GM21619 (cell line): Measurements from ENCODE around the gene OR1D5.
"Not testable (repeated sequence)": the region's sequence is repeated elsewhere in the genome, so short reads cannot be mapped to it uniquely, and the experiment has no call there.

ENCODE experiments used
- ATAC-seq: cut with Tn5 transposase; IDR thresholded peaks from one replicate; pipeline ENCODE4 v1.9.1; 2021; ENCODE audit not compliant: unreplicated experiment

Gene OR1D5

GRCh38 chr17:3032258-3033247 lies 30.9 kb downstream of the OR1D5 start:
- ATAC-seq: no peak

- not testable (repeated sequence) for ATAC-seq
These were observed 32.4 kb downstream of the OR1D5 start for GRCh38 chr17:3030852-3031470.

GRCh38 chr17:3030096-3030495 lies 33.3 kb downstream of the OR1D5 start:
- no peak for ATAC-seq

GRCh38 chr17:3029213-3029913 lies 34.0 kb downstream of the OR1D5 start:
- no peak for ATAC-seq

GRCh38 chr17:3027786-3028532 lies 35.4 kb downstream of the OR1D5 start:
- ATAC-seq: no peak

GRCh38 chr17:3026856-3027751 lies 36.3 kb downstream of the OR1D5 start:
- ATAC-seq: no peak

- no peak for ATAC-seq
These were observed 37.1 kb downstream of the OR1D5 start for GRCh38 chr17:3026125-3026855.

- ATAC-seq: no peak
These were observed 37.8 kb downstream of the OR1D5 start for GRCh38 chr17:3025421-3026124.

- no peak for ATAC-seq
These were observed 39.1 kb downstream of the OR1D5 start for GRCh38 chr17:3024346-3024745.

- no peak for ATAC-seq
These were observed 41.2 kb downstream of the OR1D5 start for GRCh38 chr17:3022197-3022596.

- no peak for ATAC-seq
These were observed 43.0 kb downstream of the OR1D5 start for GRCh38 chr17:3020381-3020780.

GRCh38 chr17:3019761-3020160 lies 43.6 kb downstream of the OR1D5 start:
- no peak for ATAC-seq

- ATAC-seq: no peak
These were observed 45.5 kb downstream of the OR1D5 start for GRCh38 chr17:3017936-3018335.

GRCh38 chr17:3015890-3016289 lies 47.5 kb downstream of the OR1D5 start:
- no peak for ATAC-seq

GRCh38 chr17:3012926-3013581 lies 50.4 kb downstream of the OR1D5 start:
- no peak for ATAC-seq
